GM12874 (cell line): ENCODE results near the gene CMTM6.

Experiments
- TF ChIP-seq, protein P1 (sequence below): IDR thresholded peaks from 2 replicates; pipeline ENCODE4 v1.5.1; 2011; ENCODE audit warnings: low read depth, mild to moderate bottlenecking, control low read depth, low read length, moderate library complexity; ENCODE audit not compliant: insufficient read depth

CMTM6 gene

DNA sequence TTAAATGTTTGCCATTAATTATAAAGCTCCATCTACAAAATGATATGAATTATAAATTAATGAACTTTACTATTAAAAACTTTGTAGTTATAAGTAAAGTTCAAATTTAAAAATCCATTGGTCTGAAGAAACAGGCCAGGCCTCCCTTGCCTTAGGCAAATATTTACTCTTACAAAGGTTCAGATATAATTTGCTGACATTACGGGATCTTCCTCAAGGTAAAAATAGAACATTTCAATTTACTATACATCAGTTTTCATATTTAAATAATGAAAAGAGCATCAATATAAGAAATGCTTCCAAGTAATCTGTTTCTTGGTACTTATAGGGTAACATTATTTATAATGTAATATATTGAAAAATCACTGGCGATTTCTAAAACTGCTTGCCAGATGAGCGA is 3.7 kb downstream of the CMTM6 start:
- TF ChIP-seq, protein P1, sequence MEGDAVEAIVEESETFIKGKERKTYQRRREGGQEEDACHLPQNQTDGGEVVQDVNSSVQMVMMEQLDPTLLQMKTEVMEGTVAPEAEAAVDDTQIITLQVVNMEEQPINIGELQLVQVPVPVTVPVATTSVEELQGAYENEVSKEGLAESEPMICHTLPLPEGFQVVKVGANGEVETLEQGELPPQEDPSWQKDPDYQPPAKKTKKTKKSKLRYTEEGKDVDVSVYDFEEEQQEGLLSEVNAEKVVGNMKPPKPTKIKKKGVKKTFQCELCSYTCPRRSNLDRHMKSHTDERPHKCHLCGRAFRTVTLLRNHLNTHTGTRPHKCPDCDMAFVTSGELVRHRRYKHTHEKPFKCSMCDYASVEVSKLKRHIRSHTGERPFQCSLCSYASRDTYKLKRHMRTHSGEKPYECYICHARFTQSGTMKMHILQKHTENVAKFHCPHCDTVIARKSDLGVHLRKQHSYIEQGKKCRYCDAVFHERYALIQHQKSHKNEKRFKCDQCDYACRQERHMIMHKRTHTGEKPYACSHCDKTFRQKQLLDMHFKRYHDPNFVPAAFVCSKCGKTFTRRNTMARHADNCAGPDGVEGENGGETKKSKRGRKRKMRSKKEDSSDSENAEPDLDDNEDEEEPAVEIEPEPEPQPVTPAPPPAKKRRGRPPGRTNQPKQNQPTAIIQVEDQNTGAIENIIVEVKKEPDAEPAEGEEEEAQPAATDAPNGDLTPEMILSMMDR: no peak

DNA sequence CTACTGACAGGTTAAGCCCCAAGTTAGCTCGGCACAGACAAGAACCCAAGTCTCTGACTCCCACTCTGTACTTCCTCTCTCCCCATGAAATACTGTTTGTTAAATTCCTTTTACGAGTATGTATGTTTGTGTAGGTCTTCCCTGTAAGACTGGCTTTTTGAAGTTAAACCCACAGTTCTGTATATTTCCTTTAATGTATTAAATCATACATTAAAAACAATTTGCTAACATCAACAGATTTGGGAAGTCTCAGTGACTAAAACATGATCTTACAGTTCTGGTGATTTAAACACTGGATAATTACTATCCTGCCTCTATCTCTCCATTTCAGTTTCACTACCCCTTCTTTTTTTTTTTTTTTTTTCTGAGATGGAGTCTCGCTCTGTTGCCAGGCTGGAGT is 4.4 kb downstream of the CMTM6 start:
- TF ChIP-seq, protein P1: no peak

DNA sequence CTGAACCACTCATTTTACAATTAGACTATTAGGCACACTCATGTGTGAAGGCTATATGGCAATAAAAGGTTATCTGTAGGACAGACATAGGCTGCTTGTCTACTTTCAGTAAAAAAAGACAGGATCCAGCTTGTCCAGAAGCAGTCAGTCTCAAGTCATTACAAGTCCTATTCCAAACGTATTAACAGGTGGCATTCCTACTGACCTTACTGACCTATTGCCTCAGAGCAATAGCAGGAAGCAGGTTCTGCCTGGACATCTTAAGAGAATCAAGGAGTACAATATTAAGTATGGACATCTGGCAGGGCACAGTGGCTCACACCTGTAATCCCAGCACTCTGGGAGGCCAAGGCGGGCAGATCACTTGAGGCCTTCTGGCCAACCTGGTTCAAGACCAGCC is 7.0 kb downstream of the CMTM6 start:
- TF ChIP-seq, protein P1: no peak

DNA sequence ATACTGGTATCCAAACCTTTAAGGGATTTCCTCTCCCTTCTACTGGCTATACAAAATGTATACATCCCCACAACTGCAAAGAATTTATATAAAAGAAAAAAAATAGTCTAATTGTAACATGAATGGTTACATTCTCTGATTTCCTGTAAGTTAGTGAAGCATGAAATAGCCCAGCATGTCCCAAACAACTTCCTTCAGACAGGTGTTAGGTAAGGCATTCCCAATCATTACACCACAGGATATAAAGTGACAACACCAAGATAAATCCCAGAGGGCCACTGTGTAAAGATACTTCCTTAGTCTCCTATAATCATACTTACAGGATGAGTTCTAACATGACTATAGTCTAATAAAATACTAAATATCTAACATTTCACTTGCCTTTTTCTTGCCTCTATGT is 7.6 kb downstream of the CMTM6 start:
- TF ChIP-seq, protein P1: no peak

DNA sequence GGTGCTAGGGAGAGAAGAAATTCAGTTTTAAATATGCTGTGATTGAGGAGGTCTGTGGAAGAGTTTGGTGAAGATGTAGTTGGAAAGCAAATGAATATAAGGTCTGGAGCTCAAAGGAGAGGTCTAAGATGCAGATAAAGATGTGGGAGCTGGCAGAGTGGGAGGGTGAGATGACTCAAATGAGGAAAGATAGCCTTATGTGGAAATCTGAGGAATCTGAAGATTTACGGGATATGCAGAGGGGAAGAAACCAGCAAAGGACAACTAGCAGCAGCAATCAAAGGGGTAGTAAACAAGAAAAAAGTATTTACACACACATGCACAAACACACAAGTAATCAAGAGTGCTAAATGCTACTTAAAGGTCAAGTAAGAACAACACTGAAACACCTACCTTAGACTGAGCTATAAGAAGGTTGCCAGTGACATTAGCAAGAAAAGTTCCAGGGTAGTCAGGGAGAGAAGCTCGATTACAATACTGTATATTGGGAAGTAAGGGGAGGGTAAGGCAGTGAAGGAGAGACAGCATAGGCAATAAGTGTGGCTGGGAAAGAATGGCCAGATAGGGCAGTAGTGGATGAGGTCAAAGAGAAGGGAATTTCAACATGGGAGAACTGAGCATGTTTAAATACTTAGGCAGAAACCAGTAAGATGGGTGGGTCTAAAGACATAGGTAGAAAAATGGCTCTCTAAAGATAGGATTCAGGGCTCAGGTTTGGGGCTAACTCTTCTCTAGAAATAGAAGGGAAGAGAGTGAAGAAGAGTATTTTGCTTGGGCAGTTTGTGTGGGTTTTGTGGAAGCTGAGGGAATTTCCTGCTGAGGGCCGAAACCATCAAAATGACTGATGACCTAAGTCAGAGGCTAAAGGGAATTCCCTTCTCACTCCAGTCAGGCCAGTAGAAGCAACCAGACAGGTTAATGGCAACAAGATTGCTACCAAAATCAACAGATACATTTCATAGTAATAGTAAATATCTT is 8.9 kb downstream of the CMTM6 start:
- TF ChIP-seq, protein P1: no peak

DNA sequence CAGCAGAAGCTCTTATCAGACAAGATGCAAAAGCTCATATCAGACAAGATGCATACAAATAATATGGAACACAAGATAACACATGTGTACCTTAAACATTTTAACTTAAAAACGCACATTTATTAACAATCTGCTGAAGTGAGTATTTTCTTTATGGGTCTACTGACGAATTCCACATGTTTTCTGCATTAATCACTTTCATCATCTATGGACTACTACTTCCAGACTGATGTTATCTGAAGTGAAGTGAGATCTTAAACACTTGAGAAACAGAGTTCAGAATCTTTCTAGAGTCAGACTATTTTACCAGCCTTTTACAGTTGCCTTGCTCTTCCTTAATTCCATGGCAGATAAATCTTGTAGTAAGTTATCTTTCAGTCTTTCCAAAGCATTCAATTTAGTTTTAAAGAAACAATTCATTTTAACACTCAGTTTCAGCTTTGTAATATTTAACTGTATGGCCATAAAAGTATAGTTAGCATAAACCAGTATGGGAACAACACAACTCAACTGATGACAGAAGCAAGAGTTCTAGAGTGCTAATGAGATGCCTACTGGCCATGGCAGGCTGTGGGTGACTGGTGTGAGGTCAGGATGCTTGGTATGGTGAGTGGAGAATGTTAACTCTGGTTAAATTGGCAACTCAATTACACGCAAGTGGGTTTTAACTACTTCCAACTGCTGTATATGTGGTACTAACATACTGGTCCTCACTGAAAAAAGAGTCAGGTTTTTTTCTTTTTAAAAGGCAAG is 9.8 kb downstream of the CMTM6 start:
- TF ChIP-seq, protein P1: no peak

DNA sequence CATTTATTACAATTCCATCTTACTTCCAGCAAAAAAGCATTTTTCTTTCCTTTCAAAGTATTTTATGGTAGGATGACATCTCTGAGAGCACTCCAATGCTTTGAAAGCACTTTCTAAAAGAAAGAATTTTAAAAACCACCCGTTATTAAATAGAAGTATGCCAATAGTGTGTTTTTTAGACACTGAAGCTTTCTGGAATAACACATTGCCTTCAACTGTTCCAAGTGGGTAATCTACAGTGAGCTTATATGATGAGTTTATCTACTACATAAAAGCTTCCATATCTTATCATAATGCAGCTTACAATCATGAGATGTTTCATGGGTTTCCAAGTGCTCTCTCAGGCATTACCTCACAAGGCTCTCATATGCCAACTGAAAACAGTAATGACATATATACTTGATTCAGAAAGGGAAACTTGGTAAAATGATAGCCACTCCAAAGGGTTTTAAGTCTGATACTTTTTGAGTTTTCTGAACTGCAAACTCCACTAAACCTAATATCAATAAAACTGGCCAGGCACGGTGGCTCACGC is 14.1 kb downstream of the CMTM6 start:
- TF ChIP-seq, protein P1: no peak
